ENCODE measurements around the gene INPP5B.
A peak's percentile ranks its signal among the peaks of the same experiment; 100 is the strongest.

INPP5B gene

DNA sequence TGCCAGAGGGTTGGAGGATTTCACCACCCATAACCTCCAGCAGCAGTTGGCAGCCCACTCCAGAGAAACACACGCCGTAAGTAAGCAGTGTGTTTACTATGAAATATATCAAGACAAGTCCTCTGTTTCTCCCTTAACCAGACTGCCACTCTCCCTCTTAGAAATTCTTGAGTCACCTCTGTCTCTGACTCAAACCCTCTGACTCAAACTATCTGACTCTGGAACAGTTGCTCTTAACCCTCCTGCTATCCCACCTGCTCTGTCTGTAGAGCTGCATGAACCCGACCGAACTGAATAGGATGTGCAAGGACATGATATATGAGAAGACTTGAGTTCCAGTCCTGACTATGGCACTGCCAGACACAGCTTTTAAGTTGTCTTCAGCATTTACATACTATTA, 14.1 kb downstream of the INPP5B start:
- H3K9ac ChIP-seq (ENCODE audit: low read depth in 1 of 2, low read length in 2 of 2): no peak overlapping the region
- peaks cover 11 to 15% of the 10 kb centered on the region in 2 donors for H3K4me1 ChIP-seq (ENCODE audit: control insufficient read depth in 1 of 2, insufficient read depth in 2 of 2, low read length in 2 of 2)
- peaks cover 0 to 11% of the 10 kb centered on the region in 2 donors for H3K36me3 ChIP-seq (ENCODE audit: control insufficient read depth in 1 of 2, insufficient read depth in 2 of 2, low read length in 2 of 2)

DNA sequence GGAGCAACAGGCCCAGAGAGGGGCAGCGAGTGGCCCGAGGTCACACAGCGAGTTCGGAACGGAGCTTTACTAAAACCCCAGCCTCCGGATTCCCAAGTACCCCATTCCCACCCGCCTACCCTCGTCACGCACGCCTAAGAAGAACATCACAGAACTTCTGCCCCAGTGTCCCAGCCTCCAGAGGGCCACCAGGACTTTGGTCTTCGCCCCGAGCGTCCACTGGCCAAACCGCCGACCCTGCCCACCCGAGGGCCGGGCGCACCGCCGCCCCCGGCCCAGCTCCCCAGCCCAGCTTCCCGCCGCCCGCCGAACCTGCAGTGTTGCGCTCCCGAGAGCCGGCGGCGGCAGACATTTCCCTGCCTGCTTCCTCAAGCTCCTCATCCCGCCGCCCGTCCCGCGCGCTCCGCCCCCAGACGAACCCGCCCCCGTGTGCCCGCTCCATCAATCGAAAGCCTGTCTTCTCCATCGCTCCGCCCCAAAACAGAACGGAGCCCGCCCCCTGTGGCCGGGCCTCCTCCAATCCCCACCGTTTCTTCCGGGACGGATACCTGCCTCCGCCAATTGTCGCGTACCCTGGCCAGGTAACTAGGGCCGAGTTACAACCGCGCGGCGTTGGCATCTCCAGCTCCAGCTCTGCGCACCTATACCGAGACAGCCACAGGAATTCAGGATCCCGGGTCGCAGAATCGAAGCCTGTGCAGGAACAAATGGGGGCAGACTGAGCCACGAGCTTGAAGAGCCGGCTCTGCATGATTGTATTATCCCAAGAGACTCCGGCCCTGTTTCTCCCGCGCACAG, 15.3 kb downstream of the INPP5B start:
- Histone ChIP-seq H3K4me3 (ENCODE audit: low read depth in 1 of 2, low read length in 2 of 2) (peak overlapping the region; percentile 81 to 89), H3K9me3 (ENCODE audit: control insufficient read depth in 1 of 2, low read length in 2 of 2) (no peaks in the 10 kb centered on the region), H3K36me3 (ENCODE audit: control insufficient read depth in 1 of 2, insufficient read depth in 2 of 2, low read length in 2 of 2) (peaks cover 0 to 11% of the 10 kb centered on the region in 2 donors), H3K27ac (ENCODE audit: low read depth, low read length) (no peak overlapping the region), H3K9ac (ENCODE audit: low read depth in 1 of 2, low read length in 2 of 2) (peak overlapping the region; percentile 75 to 87), H3K4me1 (ENCODE audit: control insufficient read depth in 1 of 2, insufficient read depth in 2 of 2, low read length in 2 of 2) (peaks cover 11 to 20% of the 10 kb centered on the region in 2 donors), H3K27me3 (ENCODE audit: control insufficient read depth in 1 of 2, insufficient read depth in 2 of 2, low read length in 2 of 2) (no peaks in the 10 kb centered on the region)

More for the DNA sequence above, 14.1 kb downstream of the INPP5B start:
- H3K27ac ChIP-seq (ENCODE audit: low read depth, low read length): no peak overlapping the region
- no peaks in the 10 kb centered on the region for H3K27me3 ChIP-seq (ENCODE audit: control insufficient read depth in 1 of 2, insufficient read depth in 2 of 2, low read length in 2 of 2)
- no peaks in the 10 kb centered on the region for H3K9me3 ChIP-seq (ENCODE audit: control insufficient read depth in 1 of 2, low read length in 2 of 2)
- no peak overlapping the region for H3K4me3 ChIP-seq (ENCODE audit: low read depth in 1 of 2, low read length in 2 of 2)

DNA sequence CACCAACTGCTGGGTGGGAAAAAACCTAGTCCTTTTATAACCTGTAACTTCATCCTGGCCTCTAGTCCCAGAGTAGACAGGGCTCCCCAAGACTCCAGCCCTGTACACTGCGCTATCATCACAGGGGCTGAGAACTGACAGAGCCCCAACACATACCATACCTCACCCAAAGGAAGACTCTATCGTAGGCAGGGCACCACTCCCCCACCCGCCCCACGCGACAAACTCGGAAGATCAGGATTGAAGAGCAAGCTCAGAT, 15.8 kb downstream of the INPP5B start:
- H3K4me1 ChIP-seq (ENCODE audit: control insufficient read depth in 1 of 2, insufficient read depth in 2 of 2, low read length in 2 of 2): peaks cover 11 to 20% of the 10 kb centered on the region in 2 donors
- peak overlapping the region; percentile 81 to 89 for H3K4me3 ChIP-seq (ENCODE audit: low read depth in 1 of 2, low read length in 2 of 2)
- peak overlapping the region; percentile 75 to 87 for H3K9ac ChIP-seq (ENCODE audit: low read depth in 1 of 2, low read length in 2 of 2)
- no peaks in the 10 kb centered on the region for H3K9me3 ChIP-seq (ENCODE audit: control insufficient read depth in 1 of 2, low read length in 2 of 2)
- no peak overlapping the region for H3K27ac ChIP-seq (ENCODE audit: low read depth, low read length)
- H3K36me3 ChIP-seq (ENCODE audit: control insufficient read depth in 1 of 2, insufficient read depth in 2 of 2, low read length in 2 of 2): peaks cover 0 to 9% of the 10 kb centered on the region in 2 donors
- no peaks in the 10 kb centered on the region for H3K27me3 ChIP-seq (ENCODE audit: control insufficient read depth in 1 of 2, insufficient read depth in 2 of 2, low read length in 2 of 2)

DNA sequence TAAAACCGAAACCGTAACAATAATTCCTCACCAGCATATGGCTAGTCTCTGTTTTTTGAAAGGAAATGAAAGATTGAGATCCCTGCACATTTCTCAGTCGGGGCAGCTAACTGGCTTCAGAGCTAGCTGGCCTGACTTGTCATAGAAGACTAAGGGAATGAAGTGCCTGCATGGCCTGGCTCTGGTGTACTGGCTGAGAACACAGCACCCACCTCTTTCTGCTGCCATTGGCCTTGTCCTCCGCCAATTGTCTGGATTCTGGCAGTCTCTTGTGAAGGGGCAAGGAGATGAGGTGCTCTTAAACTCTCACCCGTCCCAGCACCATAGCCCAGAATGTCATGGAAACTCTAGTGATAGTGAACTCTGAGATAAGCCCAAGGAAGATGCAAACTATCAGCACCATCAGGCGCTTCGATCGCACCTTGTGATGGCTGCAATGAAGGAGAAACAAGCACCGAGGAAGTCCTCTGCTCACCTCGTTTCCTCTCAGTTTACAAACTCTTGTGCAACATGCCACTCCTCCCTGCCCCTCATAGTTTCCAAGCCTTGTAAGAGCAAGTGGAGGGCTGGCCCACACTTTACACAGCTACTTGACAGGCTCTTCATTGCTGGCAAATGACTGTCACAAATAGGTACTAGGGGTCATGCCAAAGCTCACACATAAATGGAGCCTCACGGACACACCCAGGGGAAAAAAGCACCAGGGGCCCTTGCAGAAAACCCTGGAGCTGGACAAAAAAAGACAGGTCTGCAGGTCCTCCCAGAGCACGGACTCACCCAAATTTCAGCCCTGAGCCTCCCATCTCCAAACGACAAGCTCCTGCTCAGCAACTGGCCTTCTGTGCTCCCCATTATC, 16.4 kb downstream of the INPP5B start:
- Histone ChIP-seq H3K9ac (ENCODE audit: low read depth in 1 of 2, low read length in 2 of 2) (peak overlapping the region; percentile 75 to 87), H3K36me3 (ENCODE audit: control insufficient read depth in 1 of 2, insufficient read depth in 2 of 2, low read length in 2 of 2) (peaks cover 0 to 7% of the 10 kb centered on the region in 2 donors), H3K4me1 (ENCODE audit: control insufficient read depth in 1 of 2, insufficient read depth in 2 of 2, low read length in 2 of 2) (peaks cover 11 to 20% of the 10 kb centered on the region in 2 donors), H3K27me3 (ENCODE audit: control insufficient read depth in 1 of 2, insufficient read depth in 2 of 2, low read length in 2 of 2) (no peaks in the 10 kb centered on the region), H3K9me3 (ENCODE audit: control insufficient read depth in 1 of 2, low read length in 2 of 2) (no peaks in the 10 kb centered on the region), H3K27ac (ENCODE audit: low read depth, low read length) (no peak overlapping the region), H3K4me3 (ENCODE audit: low read depth in 1 of 2, low read length in 2 of 2) (peak overlapping the region; percentile 81 to 89)

DNA sequence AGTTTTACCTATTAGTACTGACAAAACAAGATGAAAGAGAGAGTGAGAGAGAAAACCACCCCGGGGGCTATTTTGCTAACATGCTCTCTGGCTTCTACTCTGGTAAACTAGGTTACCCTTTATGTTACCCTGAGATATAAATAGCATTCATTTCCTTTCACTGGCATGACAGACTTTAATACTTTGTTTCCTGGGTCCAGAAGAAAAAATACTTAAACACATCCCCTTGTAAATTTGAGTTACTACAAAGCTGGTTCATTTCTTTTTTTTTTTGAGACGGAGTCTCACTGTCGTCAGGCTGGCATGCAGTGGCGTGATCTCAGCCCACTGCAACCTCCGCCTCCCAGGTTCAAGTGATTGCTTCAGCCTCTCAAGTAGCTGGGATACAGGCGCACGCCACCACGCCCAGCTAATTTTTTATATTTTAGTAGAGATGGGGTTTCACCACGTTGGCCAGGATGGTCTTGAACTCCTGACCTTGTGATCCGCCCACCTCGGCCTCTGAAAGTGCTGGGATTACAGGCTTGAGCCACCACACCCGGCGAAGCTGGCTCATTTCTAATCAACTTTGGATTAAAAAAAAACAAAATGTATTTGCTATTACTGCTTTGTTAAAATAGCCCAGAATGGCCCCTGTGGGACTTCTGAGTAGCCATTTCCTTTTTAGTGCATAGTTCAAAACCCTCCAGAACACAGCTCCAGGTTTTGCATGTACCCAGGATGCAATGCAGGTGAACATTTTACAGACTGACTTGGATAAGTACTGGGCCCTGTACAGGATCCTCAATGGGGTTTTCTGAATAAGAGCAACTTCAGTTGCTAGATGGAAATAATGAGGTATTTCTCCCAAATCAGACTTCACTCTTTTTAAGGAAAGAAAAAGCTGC, 20.6 kb downstream of the INPP5B start:
- peaks cover 11 to 19% of the 10 kb centered on the region in 2 donors for H3K4me1 ChIP-seq (ENCODE audit: control insufficient read depth in 1 of 2, insufficient read depth in 2 of 2, low read length in 2 of 2)
- H3K27ac ChIP-seq (ENCODE audit: low read depth, low read length): no peak overlapping the region
- H3K4me3 ChIP-seq (ENCODE audit: low read depth in 1 of 2, low read length in 2 of 2): no peak overlapping the region
- H3K9me3 ChIP-seq (ENCODE audit: control insufficient read depth in 1 of 2, low read length in 2 of 2): no peaks in the 10 kb centered on the region
- no peak overlapping the region for H3K9ac ChIP-seq (ENCODE audit: low read depth in 1 of 2, low read length in 2 of 2)
- no peaks in the 10 kb centered on the region for H3K27me3 ChIP-seq (ENCODE audit: control insufficient read depth in 1 of 2, insufficient read depth in 2 of 2, low read length in 2 of 2)
- peaks cover 0 to 4% of the 10 kb centered on the region in 2 donors for H3K36me3 ChIP-seq (ENCODE audit: control insufficient read depth in 1 of 2, insufficient read depth in 2 of 2, low read length in 2 of 2)

DNA sequence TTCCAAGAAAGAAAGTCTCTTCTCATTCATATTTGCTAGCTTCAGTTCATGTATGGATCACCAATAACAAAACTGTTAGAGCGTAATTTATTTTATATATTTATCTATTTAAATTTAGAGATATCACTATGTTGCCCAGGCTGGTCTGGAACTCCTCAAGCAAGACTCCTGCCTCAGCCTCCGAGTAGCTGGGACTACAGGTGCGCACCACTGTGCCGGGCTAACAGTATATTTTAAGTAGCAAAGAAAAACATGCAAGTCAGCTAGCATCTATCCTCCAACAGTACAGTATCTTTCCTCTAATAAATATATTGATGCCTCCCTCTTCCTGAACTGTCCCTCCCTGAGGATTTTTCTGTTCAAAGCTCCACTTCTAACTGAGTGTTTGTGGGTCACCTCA, 21.5 kb downstream of the INPP5B start:
- H3K36me3 ChIP-seq (ENCODE audit: control insufficient read depth in 1 of 2, insufficient read depth in 2 of 2, low read length in 2 of 2): peaks cover 0 to 4% of the 10 kb centered on the region in 2 donors
- H3K4me3 ChIP-seq (ENCODE audit: low read depth in 1 of 2, low read length in 2 of 2): no peak overlapping the region
- no peak overlapping the region for H3K27ac ChIP-seq (ENCODE audit: low read depth, low read length)
- H3K9me3 ChIP-seq (ENCODE audit: control insufficient read depth in 1 of 2, low read length in 2 of 2): no peaks in the 10 kb centered on the region
- no peak overlapping the region for H3K9ac ChIP-seq (ENCODE audit: low read depth in 1 of 2, low read length in 2 of 2)
- peaks cover 2 to 10% of the 10 kb centered on the region in 2 donors for H3K4me1 ChIP-seq (ENCODE audit: control insufficient read depth in 1 of 2, insufficient read depth in 2 of 2, low read length in 2 of 2)
- H3K27me3 ChIP-seq (ENCODE audit: control insufficient read depth in 1 of 2, insufficient read depth in 2 of 2, low read length in 2 of 2): no peaks in the 10 kb centered on the region

DNA sequence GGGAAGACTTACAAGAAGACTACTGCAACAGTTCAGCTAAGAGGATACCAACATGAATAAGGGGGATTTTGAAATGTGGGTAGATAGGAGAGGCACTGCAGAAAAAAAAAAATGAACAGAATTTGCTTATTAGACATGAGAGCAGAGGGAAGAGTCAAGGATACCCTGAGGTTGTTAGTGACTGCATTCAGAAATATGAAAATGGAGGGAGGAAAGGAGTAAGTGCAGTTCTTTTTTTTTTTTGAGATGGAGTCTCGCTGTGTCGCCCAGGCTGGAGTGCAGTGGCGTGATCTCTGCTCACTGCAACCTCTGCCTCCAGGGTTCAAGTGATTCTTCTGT, 23.3 kb downstream of the INPP5B start:
- Histone ChIP-seq H3K4me3 (ENCODE audit: low read depth in 1 of 2, low read length in 2 of 2) (no peak overlapping the region), H3K36me3 (ENCODE audit: control insufficient read depth in 1 of 2, insufficient read depth in 2 of 2, low read length in 2 of 2) (peaks cover 0 to 7% of the 10 kb centered on the region in 2 donors), H3K4me1 (ENCODE audit: control insufficient read depth in 1 of 2, insufficient read depth in 2 of 2, low read length in 2 of 2) (peaks cover 0 to 5% of the 10 kb centered on the region in 2 donors), H3K27ac (ENCODE audit: low read depth, low read length) (no peak overlapping the region), H3K9ac (ENCODE audit: low read depth in 1 of 2, low read length in 2 of 2) (no peak overlapping the region), H3K9me3 (ENCODE audit: control insufficient read depth in 1 of 2, low read length in 2 of 2) (no peaks in the 10 kb centered on the region), H3K27me3 (ENCODE audit: control insufficient read depth in 1 of 2, insufficient read depth in 2 of 2, low read length in 2 of 2) (no peaks in the 10 kb centered on the region)

DNA sequence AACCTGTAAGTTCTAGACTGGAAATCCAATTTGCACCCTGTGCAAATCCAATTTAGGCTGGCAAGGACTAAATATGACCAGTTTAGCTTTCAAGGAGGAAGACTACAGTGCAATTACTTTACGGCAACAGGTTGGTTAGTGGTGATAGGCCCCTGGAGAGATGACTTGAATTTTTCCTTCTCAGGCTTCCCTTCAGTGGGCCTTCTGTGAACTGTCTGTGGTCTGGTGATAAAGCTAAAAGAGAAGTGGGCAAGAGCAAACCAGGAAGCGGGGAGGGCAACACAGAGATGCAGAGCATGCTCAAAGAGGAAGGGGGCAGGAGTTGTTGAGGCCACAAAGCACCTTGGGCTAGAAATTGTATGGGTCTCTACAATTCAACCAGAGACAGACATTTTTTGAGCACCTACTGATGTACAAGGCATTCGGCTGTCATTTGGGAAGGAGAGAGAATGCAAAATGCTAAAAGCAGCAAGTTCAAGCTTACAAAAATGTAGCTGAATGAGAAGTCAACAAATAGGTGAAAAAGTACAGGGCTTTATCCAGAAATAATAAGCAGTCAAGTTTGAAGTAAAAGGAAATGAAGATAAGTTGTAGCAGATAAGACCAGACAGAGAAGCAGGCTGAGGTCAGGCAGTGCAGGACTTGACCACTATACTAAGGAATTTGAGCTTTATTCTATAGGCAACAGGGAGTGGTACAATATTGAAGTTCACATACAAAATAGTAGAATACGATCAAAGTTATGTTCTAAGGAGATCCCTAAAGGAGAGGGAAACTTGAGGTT, 23.9 kb downstream of the INPP5B start:
- peaks cover 0 to 7% of the 10 kb centered on the region in 2 donors for H3K36me3 ChIP-seq (ENCODE audit: control insufficient read depth in 1 of 2, insufficient read depth in 2 of 2, low read length in 2 of 2)
- no peak overlapping the region for H3K27ac ChIP-seq (ENCODE audit: low read depth, low read length)
- no peaks in the 10 kb centered on the region for H3K9me3 ChIP-seq (ENCODE audit: control insufficient read depth in 1 of 2, low read length in 2 of 2)
- H3K27me3 ChIP-seq (ENCODE audit: control insufficient read depth in 1 of 2, insufficient read depth in 2 of 2, low read length in 2 of 2): no peaks in the 10 kb centered on the region
- no peak overlapping the region for H3K9ac ChIP-seq (ENCODE audit: low read depth in 1 of 2, low read length in 2 of 2)
- no peak overlapping the region for H3K4me3 ChIP-seq (ENCODE audit: low read depth in 1 of 2, low read length in 2 of 2)
- peaks cover 0 to 5% of the 10 kb centered on the region in 2 donors for H3K4me1 ChIP-seq (ENCODE audit: control insufficient read depth in 1 of 2, insufficient read depth in 2 of 2, low read length in 2 of 2)

DNA sequence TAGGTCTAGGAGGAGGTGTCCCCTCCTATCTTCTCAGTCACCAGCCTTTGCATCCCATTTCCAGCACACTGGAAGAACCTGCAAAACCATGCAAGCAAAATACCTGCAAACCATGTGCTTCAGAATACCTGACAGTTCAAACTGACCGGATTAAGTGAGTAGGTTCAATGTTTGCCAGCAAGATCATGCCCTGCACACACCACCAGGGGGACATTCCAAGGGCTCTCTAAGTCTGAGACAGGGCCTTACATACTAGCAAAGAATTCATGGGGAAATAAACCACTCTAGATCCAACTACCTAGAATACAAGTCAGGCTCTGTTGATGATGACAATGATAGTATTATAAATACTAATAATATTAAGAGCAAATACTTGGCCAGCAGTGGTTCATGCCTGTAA, 27.6 kb downstream of the INPP5B start:
- H3K4me1 ChIP-seq (ENCODE audit: control insufficient read depth in 1 of 2, insufficient read depth in 2 of 2, low read length in 2 of 2): peaks cover 0 to 6% of the 10 kb centered on the region in 2 donors
- H3K9ac ChIP-seq (ENCODE audit: low read depth in 1 of 2, low read length in 2 of 2): no peak overlapping the region
- no peak overlapping the region for H3K27ac ChIP-seq (ENCODE audit: low read depth, low read length)
- peaks cover 6 to 7% of the 10 kb centered on the region in 2 donors for H3K36me3 ChIP-seq (ENCODE audit: control insufficient read depth in 1 of 2, insufficient read depth in 2 of 2, low read length in 2 of 2)
- H3K9me3 ChIP-seq (ENCODE audit: control insufficient read depth in 1 of 2, low read length in 2 of 2): no peaks in the 10 kb centered on the region
- no peaks in the 10 kb centered on the region for H3K27me3 ChIP-seq (ENCODE audit: control insufficient read depth in 1 of 2, insufficient read depth in 2 of 2, low read length in 2 of 2)
- no peak overlapping the region for H3K4me3 ChIP-seq (ENCODE audit: low read depth in 1 of 2, low read length in 2 of 2)
